ENCODE measurements around the gene KCNA2. TPM values are rescaled to one million over a fixed set of nuclear protein-coding genes. Genes with fewer than 3 reads are reported as not detected.

Gene KCNA2
- total RNA-seq, 1 experiment from 2014 or later: not detected

DNA sequence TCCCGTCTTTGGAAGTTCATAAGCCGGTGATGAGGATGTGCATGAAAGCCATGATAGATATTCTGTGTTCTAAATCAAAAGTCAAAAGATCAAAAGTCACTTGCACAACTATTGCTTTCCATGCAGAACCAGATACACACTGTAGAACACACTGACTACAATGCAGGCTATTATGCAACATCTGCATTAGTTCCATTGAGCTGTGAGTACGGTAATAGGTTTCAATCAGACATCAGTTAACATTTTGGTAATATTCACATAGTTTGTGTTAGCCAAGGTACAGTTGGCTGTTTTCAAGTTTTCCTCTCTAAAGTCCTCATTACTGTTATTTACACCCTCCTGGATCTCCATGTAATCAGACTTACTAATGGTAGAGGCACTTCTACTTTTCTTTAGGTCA, 3.1 kb downstream of the KCNA2 start:
- DNase-seq (ENCODE audit: low read depth): no peak

DNA sequence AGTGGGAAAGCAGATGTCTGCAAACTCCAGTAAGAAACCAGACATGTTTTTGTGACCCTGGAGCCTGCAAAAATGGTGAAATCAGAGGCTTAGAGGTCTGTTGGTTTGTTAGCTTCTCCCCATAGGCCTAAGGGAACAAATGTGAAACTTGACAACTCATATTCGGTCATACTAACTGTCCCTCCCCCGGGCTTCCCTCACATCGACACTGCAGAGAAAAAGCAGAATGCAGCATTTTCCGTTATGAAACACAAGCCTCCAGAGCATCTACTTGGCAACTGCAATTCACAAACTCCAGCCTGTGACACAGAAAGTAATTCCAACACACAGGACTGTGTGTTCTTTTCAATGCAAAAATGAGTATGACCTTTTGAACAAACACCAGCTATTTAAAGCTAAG, 3.7 kb downstream of the KCNA2 start:
- DNase-seq (ENCODE audit: low read depth): no peak

GRCh38 chr1:110601332-110601731, 4.8 kb downstream of the KCNA2 start:
- DNase-seq (ENCODE audit: low read depth): no peak

GRCh38 chr1:110600716-110601115, 5.4 kb downstream of the KCNA2 start:
- no peak for DNase-seq (ENCODE audit: low read depth)

DNA sequence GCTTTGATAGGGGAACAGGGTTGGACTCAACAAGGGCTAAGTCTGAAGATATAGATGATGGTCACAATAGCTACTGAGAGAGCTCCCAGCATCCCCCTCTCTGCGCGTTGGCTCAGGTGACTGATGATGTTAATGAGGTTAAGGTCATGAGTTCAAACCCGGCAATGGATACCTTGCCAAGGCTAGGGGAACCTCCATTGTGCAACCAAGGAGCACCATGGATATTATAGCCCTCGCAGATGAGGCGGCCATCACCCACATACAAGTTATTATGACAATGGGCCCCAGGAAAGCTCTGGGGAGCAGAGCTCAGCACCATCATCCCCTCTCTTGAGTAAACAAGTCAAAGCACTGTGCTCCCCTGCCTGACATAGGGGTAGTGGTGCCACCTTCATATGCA, 8.2 kb downstream of the KCNA2 start:
- no peak for DNase-seq (ENCODE audit: low read depth)

DNA sequence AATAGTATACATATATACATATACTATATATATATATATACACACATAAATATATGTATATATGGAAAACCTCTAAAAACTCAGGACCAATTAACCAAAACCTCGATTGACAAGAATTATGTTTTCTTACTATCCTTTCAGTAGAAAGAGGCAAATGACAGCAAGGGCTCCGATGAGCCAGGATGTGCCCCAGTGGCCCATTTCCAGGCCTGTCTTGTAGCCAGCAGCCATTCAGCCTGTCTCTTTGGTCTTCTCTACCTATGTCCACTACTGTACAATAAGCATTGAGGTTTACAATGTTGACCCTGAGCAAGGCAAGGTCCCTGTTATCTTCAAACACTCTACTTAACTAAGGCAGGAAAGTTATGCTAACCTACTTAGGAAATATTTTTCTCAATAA, 9.8 kb downstream of the KCNA2 start:
- DNase-seq (ENCODE audit: low read depth): no peak

DNA sequence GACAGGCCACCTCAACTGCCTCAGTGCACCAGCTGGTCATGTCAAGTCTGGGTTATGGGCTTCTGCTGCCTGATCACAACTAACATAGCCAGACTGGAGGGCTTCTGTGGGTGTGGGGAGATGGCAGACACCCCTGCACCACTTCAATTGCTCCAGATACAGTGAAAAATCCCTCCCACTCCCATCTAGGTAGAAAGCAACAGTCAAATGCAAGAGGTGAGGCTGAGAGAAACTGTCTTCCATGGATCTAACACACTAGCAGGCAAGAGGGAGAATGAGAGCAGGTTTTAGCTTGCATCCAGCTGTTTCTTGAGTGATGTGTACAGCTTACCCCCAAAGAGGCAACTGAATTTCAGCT, 10.8 kb downstream of the KCNA2 start:
- no peak for DNase-seq (ENCODE audit: low read depth)

GRCh38 chr1:110594456-110595352, 11.5 kb downstream of the KCNA2 start:
- no peak for DNase-seq (ENCODE audit: low read depth)

DNA sequence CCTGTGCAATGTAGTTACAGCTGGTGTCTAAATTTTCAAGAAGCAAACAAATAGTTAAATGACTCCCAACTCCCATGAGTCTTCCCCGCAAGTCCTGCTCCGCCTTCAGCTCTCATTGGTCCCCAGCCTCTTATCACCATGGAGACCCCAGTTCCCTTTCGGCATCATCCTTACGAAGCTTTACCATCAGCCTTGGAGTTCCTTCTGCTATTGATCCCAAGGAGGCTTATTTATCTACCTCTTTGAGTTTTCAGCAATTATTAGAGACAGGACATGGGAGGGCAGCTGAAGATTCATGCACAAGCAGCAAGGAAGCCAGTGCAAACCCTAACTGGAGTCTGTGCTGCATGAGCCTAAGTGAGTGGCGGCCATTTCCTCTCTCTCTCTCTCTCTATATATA, 12.3 kb downstream of the KCNA2 start:
- DNase-seq (ENCODE audit: low read depth): no peak

DNA sequence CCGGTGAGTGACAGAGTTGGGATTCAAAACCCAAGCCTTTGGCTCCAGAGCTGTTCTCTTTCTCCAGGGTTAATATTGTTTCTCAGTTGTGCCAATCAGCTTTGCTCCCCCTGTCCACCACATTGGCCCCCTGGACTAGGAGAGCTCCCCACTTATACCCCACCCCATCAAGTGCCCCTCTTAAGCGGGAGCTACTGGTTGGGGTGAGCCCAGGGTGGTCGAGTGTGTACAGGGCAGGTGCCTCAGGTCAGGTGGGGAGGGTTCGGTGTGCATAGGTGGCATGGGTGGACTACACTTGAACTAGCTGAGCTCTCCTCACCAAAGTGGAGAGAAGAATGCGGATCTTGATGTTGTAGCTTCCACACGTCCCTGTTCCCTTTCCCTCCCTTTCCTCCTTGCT, 14.2 kb downstream of the KCNA2 start:
- no peak for DNase-seq (ENCODE audit: low read depth)

- DNase-seq (ENCODE audit: low read depth): no peak
Measured at GRCh38 chr1:110588991-110589390, 17.2 kb downstream of the KCNA2 start.

- DNase-seq (ENCODE audit: low read depth): no peak
Measured at GRCh38 chr1:110588486-110588885, 17.7 kb downstream of the KCNA2 start.

DNA sequence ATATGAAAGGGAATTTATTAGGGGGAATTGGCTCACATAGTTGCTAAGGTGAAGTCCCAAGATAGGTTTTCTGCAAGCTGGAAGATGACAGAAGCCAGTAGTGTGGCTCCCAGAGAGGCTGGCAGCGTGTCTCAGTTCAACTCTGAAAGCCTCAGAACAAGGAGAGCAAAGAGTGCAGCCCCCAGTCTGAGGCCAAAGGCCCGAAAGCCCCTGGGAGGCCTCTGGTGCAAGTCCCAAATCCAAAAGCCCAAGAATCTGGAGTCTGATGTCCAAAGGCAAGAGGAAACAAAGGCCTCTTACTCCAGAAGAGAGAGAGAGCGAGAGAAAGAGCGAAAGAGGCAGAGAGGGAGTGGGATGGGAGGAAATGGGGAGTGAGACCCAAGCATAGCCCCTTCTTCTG, 18.3 kb downstream of the KCNA2 start:
- DNase-seq (ENCODE audit: low read depth): no peak

- DNase-seq (ENCODE audit: low read depth): no peak
Measured at GRCh38 chr1:110585481-110585880, 20.7 kb downstream of the KCNA2 start.

DNA sequence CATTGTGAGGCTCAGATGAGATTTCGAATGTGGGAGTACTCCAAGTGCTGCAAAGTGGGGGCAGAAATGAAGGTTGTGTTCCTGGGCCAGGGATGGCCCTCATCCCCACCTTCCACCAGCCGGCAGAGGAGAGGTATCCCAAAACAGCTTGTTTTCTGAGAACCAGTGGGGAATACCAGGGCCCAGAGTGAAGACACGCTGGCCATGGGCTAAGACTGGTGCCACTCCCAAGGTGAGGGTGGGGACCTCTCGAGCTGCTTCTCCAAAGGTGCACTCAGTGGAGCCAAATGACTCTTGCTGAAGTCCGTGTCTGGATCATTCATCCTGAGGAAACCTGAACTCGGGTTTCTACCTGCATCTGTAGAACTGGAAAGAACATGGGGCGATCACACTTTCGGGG, 22.1 kb downstream of the KCNA2 start:
- no peak for DNase-seq (ENCODE audit: low read depth)

DNA sequence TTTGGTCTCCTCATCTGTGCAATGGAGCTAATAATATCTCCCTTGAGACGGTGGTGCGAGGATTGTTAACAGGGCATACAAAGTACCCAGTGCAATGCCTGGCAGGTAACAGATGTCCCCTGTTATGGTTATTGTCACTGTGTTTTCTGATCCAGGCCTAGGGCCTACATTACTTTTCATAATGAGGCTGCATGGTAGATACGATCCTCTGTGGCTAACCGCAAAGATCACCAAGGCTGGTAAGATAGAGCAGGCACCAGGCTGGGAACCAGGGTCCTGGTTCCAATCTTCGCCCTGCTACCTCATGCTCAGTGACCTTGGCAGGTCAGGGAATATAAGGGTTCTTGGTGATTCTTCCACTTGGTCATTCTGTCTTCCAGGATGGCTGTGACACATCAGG, 22.7 kb downstream of the KCNA2 start:
- no peak for DNase-seq (ENCODE audit: low read depth)

GRCh38 chr1:110582378-110582777, 23.8 kb downstream of the KCNA2 start:
- DNase-seq (ENCODE audit: low read depth): no peak

DNA sequence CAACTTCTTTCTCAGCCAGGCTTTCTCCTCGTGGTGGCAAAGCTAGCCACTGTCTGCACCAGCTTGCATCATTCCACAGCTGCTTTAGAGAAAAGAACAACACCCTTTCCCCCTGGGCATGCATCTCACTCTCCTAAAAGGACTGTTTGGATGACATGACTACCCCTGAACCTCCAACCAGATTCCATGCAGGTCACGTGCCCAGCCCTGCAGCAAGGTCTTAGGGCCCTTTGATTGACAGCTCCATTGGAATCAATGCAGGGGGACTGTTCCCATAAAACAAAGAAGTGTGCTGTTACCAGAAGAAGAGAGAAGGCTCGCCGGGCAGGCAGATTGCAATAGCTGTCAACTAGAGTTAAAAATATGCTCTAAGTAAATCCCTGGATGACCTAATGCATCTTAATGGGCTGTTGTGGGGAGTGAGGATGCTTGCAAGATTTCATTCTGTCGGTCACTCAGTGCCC, 24.4 kb downstream of the KCNA2 start:
- no peak for DNase-seq (ENCODE audit: low read depth)

GRCh38 chr1:110580244-110580643, 25.9 kb downstream of the KCNA2 start:
- DNase-seq (ENCODE audit: low read depth): no peak

DNA sequence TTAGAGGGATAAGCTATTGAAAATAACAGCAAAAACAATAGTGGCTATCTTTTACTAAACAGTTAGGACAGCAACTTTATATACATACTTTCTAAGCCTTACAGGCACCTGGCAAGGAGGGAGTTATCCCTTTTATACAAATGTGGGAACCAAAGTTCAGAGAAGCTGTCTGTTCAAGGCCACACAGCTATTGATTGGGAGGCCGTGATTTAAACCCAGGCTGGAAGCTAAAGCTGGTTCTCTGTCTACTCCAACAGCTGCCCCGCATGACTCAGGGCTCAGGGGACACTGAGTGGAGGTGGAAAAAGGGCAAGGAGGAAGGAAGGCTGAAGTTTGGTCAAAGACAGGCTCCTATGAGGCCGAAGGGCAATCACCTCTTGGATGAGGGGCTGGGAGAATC, 26.7 kb downstream of the KCNA2 start:
- no peak for DNase-seq (ENCODE audit: low read depth)

DNA sequence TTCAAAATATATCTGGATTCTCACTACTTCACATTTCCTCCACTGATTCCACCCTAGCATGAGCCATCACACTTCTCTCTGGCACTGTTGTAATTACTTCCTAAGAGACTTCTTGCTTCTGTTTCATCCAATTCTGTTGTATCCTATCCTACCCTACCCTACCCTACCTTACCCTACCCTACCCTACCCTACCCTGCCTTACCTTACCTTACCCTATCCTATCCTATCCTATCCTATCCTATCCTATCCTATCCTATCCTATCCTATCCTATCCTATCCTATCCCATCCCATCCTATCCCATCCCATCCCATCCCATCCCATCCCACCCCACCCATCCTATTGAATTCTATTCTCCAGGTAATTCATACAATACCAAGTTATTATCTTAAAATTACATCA, 29.7 kb downstream of the KCNA2 start:
- no peak for DNase-seq (ENCODE audit: low read depth)

- DNase-seq (ENCODE audit: low read depth): no peak
Measured at GRCh38 chr1:110573314-110573713, 32.8 kb downstream of the KCNA2 start.

GRCh38 chr1:110572751-110573150, 33.4 kb downstream of the KCNA2 start:
- no peak for DNase-seq (ENCODE audit: low read depth)

DNA sequence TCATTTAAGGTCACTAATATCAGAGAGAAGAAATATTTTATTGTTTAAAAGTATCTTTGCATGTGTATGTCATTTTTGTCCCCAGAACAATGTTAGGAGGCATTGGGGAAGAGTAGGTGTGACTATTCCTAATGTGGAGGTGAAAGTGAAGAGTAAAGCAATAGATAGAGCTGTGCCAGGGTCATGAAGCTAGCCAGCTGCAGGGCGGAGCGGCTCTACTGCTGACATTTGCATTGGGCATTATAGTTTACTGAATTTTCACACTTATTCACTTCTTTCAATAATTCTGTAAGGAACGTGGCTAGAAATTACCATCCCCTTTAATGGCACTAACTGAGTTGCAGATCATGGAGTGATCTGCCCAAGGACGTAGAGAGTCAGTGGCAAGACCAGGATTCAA, 35.3 kb downstream of the KCNA2 start:
- DNase-seq (ENCODE audit: low read depth): no peak
